ENCODE measurements around the gene AP3D1. TPM values are rescaled to one million over a fixed set of nuclear protein-coding genes. Genes with fewer than 3 reads are reported as not detected.
A peak's percentile ranks its signal among the peaks of the same experiment; 100 is the strongest.

AP3D1 gene
- polyA plus RNA-seq, 3 donors, result 106 to 126 (median 120) TPM

GRCh38 chr19:2188708-2189385, 37.5 kb upstream of the AP3D1 start:
- DNase-seq (ENCODE audit: extremely low read depth in 1 of 11, low read depth in 9 of 11, low spot score in 4 of 11), result no peak

GRCh38 chr19:2187159-2187558, 35.8 kb upstream of the AP3D1 start:
- no peak for DNase-seq (ENCODE audit: extremely low read depth in 1 of 11, low read depth in 9 of 11, low spot score in 4 of 11)

- peak in 5 of 11 donors; percentile 44 to 62 (median 47) for DNase-seq (ENCODE audit: extremely low read depth in 1 of 11, low read depth in 9 of 11, low spot score in 4 of 11)
Measured at GRCh38 chr19:2186071-2186846, 34.9 kb upstream of the AP3D1 start.

- DNase-seq (ENCODE audit: extremely low read depth in 1 of 11, low read depth in 9 of 11, low spot score in 4 of 11), result no peak
Measured at GRCh38 chr19:2185734-2186070, 34.3 kb upstream of the AP3D1 start.

GRCh38 chr19:2184422-2184975, 33.1 kb upstream of the AP3D1 start:
- no peak for DNase-seq (ENCODE audit: extremely low read depth in 1 of 11, low read depth in 9 of 11, low spot score in 4 of 11)

- no peak for DNase-seq (ENCODE audit: extremely low read depth in 1 of 11, low read depth in 9 of 11, low spot score in 4 of 11)
Measured at GRCh38 chr19:2181633-2181997, 30.2 kb upstream of the AP3D1 start.

GRCh38 chr19:2180881-2181632, 29.7 kb upstream of the AP3D1 start:
- no peak for DNase-seq (ENCODE audit: extremely low read depth in 1 of 11, low read depth in 9 of 11, low spot score in 4 of 11)

GRCh38 chr19:2180114-2180513, 28.7 kb upstream of the AP3D1 start:
- DNase-seq (ENCODE audit: extremely low read depth in 1 of 11, low read depth in 9 of 11, low spot score in 4 of 11), result no peak

- no peak for DNase-seq (ENCODE audit: extremely low read depth in 1 of 11, low read depth in 9 of 11, low spot score in 4 of 11)
Measured at GRCh38 chr19:2179095-2179494, 27.7 kb upstream of the AP3D1 start.

- no peak for DNase-seq (ENCODE audit: extremely low read depth in 1 of 11, low read depth in 9 of 11, low spot score in 4 of 11)
Measured at GRCh38 chr19:2176337-2176994, 25.1 kb upstream of the AP3D1 start.

GRCh38 chr19:2175742-2176141, 24.4 kb upstream of the AP3D1 start:
- no peak for DNase-seq (ENCODE audit: extremely low read depth in 1 of 11, low read depth in 9 of 11, low spot score in 4 of 11)

GRCh38 chr19:2173767-2174577, 22.6 kb upstream of the AP3D1 start:
- no peak for DNase-seq (ENCODE audit: extremely low read depth in 1 of 11, low read depth in 9 of 11, low spot score in 4 of 11)

GRCh38 chr19:2173388-2173766, 22.0 kb upstream of the AP3D1 start:
- DNase-seq (ENCODE audit: extremely low read depth in 1 of 11, low read depth in 9 of 11, low spot score in 4 of 11), result no peak

GRCh38 chr19:2171349-2172145, 20.2 kb upstream of the AP3D1 start:
- no peak for DNase-seq (ENCODE audit: extremely low read depth in 1 of 11, low read depth in 9 of 11, low spot score in 4 of 11)

- no peak for DNase-seq (ENCODE audit: extremely low read depth in 1 of 11, low read depth in 9 of 11, low spot score in 4 of 11)
Measured at GRCh38 chr19:2170987-2171348, 19.6 kb upstream of the AP3D1 start.

- no peak for DNase-seq (ENCODE audit: extremely low read depth in 1 of 11, low read depth in 9 of 11, low spot score in 4 of 11)
Measured at GRCh38 chr19:2170219-2170618, 18.9 kb upstream of the AP3D1 start.

GRCh38 chr19:2168619-2169424, 17.5 kb upstream of the AP3D1 start:
- DNase-seq (ENCODE audit: extremely low read depth in 1 of 11, low read depth in 9 of 11, low spot score in 4 of 11), result peak in 10 of 11 donors; percentile 48 to 89 (median 70)

Data from renal cortex interstitium (tissue), 11 donors.